Stimulated activated CD4-positive, alpha-beta T cell treated with anti-CD3 and anti-CD28 coated beads, Interleukin-12 subunit alpha, Interleukin-12 subunit beta, amount 100 ng/mL, for 48 hours (primary cell): ENCODE data around the gene TMEM60.
"Not testable (repeated sequence)": the region's sequence is repeated elsewhere in the genome, so short reads cannot be mapped to it uniquely, and the experiment has no call there.

Source experiments
- DNase-seq, 3 donors: peaks; one replicate each; pipeline ENCODE4 v3.0.0-alpha.2; 2020; ENCODE audit warnings: low read depth in 2 of 3, low spot score in 1 of 3

The TMEM60 gene

GRCh38 chr7:77811516-77812289, 13.5 kb upstream of the TMEM60 start:
- no peak for DNase-seq

- no peak for DNase-seq
These were observed 10.3 kb upstream of the TMEM60 start for GRCh38 chr7:77808517-77808916.

DNA sequence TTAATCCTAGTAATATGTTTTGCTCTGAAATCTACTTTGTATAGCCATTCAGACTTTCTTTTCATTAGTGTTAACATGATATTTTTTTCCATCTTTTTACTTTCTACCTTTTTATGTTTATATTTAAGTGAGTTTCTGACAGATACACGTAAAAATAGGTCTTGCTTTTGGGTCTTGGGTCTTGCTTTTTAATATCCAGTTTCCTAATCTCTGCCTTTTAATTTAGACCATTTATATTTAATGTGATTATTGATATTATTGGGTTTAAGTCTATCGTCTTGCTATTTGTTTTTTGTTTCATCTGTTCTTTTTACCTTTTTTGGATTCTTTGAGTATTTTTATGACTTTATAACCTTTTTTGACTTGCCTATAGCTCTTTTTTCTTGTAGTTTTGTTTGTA, 8.2 kb upstream of the TMEM60 start:
- no peak for DNase-seq

GRCh38 chr7:77802557-77803405, 4.5 kb upstream of the TMEM60 start:
- DNase-seq, result no peak

DNA sequence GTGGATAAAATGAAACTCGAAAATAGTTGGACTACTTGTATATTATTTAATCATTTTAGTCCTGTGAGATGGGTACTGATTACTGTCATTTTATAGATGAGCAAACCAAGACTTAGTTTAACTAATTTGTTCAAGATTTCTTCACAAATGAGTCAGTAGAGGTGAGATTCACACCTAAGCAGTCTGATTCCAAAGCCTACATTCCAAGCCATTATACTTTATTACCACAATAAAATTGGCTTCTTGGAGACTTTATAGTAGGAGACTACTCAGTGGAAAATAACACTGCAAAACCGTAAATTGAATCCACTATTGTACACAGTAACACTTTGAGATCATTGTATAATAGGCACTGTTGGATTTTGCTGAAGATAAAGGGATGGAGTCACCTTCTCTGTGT, 2.5 kb upstream of the TMEM60 start:
- DNase-seq, result no peak

DNA sequence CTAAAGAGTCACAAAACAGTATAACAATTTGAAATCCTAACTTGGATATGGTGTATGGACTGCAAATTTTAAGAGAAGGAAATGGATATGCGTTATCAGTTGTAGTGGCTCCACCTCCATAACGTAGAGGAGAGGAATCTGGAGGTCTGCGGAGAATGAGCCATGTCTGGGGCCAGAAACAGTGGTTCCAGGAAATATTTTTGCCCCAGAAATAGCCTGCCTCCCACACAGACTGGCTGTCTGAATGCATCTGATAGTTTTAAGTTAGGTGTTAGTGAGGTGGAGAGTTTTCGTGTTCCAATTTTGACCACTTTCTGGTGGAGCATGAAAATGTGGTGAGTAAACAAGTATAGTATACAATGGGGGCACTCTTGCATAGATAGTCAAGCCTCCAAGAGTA, 1.9 kb upstream of the TMEM60 start:
- DNase-seq, result peak in 2 of 3 donors; percentile 6 to 19

- DNase-seq, result peak in 1 of 3 donors; percentile 9
These were observed 1.1 kb upstream of the TMEM60 start for GRCh38 chr7:77799078-77799964.

DNA sequence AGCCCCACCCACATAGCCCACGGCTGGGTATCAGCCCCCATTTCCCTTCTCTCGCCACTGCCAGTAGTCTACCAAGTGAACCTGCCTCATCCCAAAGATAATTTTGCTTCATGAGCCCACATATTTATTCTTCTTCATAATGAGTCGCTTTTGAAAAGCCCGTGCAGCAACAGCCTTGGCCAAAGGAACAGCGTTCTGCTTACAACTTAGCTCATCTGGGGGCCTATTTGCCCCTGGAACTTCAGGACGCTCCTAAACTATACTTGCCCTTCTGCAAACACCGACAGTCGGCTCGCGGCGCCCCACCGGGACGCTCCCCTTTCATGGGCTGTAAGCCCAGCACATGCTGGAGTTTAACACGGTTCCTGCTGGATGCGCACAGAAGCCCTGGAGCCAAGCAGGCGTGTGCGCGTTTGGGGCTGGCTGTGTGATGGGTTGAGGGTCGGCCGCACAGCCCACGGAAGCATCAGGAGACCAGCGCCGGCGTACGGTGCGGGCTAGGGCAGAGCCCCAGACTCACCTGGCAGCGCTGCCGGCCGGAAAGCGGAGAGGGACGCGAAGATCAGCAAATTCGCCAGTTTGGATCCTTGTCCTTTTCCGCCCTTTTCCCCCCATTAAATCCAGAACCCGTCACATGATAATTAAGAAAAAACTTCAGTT, 370 bp downstream of the TMEM60 start:
- no peak for DNase-seq

DNA sequence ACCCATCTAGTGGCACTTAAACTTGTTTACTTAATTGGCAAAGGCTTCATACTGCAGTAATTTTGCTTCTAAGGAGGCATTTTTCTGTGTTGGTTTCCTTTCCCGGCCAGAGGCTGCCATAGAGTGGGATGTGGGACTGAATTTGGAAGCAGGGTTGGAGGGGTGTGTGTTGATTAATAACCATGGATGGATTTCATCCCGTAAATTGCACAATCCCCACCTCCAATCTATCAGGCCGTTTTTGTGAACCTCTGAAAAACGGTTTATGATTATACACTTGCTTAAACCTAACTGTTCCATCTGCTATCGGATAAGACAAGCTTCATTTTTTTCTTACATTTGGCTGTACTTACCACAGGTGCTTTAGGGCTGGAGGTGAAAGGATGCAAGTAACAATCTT, 1.3 kb downstream of the TMEM60 start:
- DNase-seq, result no peak

DNA sequence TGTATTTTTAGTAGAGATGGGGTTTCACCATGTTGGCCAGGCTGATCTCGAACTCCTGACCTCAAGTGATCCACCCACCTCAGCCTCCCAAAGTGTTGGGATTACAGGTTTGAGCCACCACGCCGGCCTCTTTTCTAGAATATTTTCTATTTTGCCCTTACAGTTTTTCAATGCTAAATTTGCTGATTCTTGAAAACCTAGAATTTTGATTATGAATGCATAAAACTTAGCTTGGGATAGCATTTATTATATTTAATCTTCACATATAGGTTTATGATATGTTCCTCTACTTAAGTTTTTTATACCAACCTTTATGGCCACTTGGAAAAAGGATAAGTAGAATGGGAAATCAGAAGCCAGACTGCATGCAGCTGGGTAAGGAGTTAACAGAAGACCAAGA, 2.1 kb downstream of the TMEM60 start:
- no peak for DNase-seq

DNA sequence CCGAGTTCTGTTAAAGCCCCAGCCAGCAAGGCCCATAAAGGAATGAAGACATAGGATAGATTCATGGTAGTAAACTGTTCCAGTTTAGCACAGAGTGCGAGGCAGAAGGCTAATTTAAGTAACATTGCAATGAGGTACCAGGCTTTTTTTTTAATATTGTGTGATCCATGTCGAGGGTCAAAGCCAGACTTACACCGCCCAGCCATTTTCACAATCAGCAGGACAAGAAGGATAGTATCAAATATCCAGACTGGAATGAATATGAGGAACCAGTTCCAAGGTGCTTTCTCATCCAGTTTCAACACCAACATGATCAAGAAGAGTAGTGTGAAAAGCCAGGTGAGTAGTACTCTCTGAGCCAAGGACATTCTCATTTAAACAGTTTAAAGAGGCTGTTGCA, 4.2 kb downstream of the TMEM60 start:
- DNase-seq, result no peak

GRCh38 chr7:77791956-77792355, 6.3 kb downstream of the TMEM60 start:
- no peak for DNase-seq

DNA sequence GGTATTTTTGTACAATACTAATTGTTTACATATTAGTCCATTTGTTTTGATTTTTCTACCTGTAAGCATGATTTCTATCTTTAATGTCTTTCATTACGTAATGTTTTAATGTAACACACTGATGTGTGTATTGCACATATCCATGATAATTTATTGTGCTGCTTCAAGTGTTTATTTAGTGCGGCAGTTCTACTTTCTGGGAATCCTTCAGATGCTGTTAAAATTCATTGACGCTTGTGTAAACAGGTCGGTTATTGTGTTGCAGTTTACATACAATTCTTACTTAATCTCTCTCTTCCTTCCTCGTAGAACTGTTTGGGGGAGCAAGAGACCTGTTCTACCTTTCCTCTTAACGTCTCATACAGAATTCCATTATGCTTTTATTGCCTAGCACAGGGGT, 6.9 kb downstream of the TMEM60 start:
- no peak for DNase-seq

DNA sequence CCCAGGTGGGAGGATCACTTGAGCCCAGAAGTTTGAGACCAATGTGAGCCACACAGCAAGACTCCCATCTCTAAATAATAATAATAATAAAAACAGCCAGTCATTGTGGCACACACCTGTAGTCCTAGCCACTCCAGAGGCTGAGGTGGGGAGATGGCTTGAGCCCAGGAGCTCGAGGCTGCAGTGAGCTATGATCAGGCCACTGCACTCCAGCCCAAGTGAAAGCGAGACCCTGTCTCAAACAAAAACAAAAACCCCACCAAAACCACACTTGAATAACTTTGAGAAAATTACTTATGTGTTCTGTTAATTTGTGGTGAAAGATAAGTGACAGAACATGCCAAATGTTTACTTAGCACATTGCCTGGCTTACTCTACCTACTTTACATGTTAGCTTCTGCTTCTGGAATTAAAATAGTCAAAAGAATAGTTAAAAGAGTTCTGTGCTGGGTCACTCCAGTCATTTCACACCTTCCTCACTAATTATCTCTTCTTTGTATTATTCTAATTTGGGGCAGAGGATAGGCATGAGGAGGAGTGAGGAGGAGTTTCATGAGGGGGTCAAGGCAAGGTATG, 9.8 kb downstream of the TMEM60 start:
- no peak for DNase-seq

- DNase-seq, result no peak
These were observed 11.5 kb downstream of the TMEM60 start for GRCh38 chr7:77786741-77787140.

DNA sequence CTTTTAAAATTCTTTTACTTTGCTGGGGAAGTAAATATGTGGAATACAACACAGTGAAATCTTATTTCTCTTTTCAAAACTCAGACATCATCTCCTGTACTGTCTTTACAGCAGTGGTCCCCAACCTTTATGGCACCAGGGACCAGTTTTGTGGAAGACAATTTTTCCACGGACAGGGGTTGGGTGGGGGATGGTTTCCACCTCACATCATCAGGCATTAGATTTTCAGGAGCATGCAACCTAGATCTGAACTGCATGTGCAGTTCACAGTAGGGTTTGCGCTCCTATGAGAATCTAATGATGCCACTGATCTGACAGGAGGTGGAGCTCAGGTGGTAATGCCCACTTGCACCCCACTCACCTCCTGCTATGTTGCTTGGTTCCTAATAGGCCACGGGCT, 12.2 kb downstream of the TMEM60 start:
- DNase-seq, result no peak

- DNase-seq, result not testable (repeated sequence)
These were observed 13.8 kb downstream of the TMEM60 start for GRCh38 chr7:77784426-77784825.

GRCh38 chr7:77783545-77783944, 14.7 kb downstream of the TMEM60 start:
- DNase-seq, result no peak

GRCh38 chr7:77783111-77783510, 15.1 kb downstream of the TMEM60 start:
- DNase-seq, result no peak

- DNase-seq, result no peak
These were observed 15.9 kb downstream of the TMEM60 start for GRCh38 chr7:77782383-77782782.

DNA sequence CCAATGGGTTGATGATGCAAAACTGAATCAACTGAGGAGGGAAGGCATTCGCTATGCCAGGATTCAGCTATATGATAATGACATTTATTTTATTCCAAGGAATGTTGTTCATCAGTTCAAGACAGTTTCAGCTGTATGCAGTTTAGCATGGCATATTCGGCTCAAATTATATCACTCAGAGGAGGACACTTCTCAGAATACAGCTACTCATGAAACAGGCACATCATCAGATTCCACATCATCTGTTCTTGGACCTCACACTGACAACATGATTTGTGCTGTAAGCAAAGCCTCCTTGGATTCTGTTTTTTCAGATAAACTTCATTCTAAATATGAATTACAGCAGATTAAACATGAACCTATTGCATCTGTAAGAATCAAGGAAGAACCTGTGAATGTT, 19.7 kb downstream of the TMEM60 start:
- no peak for DNase-seq
